GM15510 (cell line): ENCODE results near the gene CTDP1.

Experiments used
- POLR2A ChIP-seq: IDR thresholded peaks from 3 replicates; pipeline ENCODE4 v1.6.1; 2011; ENCODE audit warnings: borderline replicate concordance; ENCODE audit not compliant: insufficient read length; ENCODE audit errors: extremely low read depth

CTDP1 gene

DNA sequence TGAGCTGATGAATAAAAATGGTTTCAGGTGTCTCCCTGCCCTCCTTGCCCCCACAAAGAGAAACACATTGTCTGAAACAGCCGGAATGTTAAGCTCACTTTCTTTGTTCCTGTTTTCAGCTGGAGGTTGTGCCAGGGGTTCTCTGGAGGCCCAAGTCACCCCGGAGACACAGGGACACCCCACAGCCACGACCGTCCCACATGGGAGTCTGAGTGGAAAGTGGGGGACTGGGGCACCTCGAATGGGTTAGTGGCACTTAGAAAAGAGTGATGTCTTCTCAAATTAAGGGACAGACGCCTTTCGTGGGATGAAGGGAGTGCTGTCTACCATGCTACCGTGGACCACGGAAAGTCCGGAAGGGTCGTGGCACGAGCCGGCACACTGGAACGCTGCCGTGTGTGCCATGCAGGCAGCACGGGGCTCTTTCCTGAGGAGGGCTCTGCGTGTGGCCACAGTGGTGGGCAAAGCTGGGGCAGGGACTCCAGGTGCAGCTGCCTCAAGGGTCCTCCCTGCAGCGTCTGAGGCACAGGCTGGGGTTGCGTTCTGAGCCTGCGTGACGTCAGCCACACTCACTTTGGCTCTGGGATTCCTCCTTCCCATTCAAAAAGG, 39.4 kb upstream of the CTDP1 start:
- no peak for TF ChIP-seq POLR2A

DNA sequence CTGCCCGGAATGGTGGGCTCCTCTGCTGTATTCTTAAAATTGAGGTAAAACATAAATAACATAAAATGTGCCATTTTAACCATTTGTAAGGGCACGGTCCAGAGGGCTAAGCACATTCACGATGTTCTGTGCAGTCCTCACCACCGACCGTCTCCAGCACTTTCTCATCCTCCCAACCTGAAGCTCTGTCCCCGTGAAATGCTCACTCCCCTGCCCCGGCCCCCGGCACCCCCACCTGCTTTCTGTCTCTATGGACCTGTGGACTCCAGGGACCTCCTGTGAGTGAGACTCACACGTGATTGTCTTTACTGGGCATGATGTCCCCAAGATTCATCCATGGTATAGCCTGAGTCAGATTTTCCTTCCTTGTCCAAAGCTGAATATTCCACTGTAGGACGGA, 38.7 kb upstream of the CTDP1 start:
- TF ChIP-seq POLR2A = no peak

DNA sequence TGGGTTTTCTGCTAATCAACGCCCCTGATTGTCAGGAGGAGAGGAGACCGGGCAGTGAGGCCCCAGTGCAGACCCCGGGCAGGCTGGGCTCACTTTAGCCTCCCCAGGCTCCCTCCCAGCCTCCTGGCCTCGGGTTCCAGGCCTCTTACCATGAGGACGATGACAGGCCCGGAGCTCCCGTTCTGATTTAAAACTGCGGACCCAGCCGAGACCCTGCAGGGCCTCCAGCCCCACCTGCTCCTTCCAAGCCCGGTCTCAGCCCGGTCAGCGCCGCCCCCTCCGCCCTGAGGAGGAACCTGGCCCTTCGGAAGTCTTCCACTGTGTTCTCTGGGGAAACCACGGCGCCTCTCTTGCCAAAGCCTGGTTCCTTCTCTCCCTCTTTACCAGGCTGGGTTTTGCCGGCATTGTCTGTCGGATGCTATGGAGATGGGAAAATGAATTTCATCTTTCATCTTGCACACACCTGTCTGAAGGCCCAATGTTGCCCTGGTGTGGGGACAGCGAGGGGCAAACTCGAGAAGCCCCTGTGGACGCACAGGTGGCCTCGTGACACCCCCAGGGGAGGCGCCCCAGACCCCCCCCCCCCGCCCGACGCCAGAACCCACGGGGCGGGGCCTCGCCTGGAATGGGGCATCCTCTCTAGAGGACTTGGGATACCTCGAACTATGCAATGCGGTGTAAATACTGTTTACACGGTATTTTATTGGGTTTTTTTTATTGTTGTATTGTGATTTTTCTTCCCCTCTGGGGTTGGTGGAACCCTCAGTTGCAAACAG, 37.7 kb upstream of the CTDP1 start:
- no peak for TF ChIP-seq POLR2A

DNA sequence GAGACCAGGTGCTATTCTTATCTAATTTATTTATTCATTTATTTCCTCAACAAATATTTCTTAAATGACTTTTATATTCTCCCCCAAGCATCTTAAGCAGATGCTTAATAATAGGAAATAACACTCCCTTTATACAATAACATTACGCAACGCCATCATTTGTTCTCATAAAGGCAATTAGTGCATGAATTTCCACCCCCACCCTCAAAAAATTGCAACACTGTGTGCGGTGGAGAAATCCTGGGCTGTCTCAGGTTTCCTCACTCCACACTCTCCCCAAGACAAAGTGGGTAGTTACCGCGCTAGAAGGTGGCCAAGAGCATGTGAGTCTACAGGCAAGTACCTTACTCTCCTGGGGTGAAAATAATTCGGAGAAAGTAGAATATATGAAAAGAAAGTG, 37.0 kb upstream of the CTDP1 start:
- TF ChIP-seq POLR2A = no peak

DNA sequence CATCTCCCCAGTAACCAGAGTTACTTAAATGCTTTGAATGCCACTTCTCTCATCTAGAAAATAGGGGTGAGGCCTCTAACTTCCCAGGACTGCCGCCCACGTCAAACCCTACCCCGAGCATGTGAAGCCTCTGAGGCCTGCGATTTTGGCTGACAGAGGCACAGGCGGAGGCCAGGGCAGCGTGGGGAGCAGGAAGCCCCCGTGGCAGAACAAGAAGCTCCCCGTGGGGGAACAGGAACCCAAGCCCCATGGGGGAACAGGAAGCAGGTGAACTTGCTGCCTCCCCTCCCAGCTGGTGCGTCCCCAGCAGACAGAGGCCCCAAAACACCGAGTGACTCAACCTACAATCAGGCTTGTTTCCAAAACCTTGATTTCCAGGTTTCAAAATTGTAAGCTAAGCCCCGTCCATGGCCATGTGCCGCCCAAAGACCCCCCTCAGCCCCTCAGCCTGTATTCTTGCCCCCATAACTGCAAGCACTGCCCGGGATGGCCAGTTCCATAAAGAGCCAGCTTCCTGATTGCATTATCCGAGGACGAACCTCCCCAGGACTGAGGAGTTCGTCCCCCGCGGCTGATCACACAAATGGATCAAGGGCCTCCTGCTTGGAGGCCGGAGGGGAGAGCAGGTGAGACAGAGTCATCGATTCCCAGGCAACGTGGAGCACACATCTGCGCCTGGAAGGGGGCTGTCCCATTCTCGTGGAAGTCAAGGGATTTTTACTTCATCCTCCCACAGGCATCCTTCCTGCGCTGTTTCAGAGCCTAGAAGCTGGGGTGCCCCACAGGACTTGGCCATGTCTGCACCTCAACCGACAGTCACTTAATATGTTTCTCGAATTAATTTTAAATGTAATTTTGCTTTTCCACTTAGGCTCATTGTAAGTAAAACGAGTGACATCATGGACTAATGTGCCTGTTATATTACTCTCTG, 36.3 kb upstream of the CTDP1 start:
- TF ChIP-seq POLR2A = no peak

DNA sequence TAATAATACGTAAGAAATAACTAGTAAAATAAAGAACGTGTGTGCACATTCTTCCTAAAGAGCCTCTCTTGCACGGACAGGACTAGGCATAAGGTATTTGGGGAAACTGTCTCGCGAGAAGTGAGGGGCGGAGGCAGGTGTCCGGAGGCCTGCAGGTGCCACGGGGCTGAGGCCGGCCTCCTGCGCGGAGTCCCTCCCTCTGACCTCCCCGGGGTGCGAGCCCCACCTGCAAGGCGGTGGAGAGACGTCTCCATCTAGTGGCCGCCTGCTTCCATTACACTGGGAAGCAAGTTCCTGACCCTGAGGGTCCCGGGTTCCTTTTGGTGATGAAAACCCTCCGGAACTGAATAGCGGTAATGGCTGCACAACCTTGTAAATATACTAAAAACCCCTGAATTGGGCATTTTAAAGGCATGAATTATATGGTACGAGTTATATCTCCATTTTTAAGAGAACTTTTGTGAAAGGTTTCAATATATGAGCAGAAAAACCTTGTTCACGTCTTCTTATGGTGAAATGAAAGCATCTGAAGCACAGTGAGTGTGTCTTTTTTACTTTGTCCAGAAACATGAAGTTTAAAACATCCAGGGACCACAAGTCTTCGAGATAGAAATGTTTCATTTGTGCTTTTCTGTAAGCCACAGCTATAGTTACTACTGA, 35.5 kb upstream of the CTDP1 start:
- no peak for TF ChIP-seq POLR2A

DNA sequence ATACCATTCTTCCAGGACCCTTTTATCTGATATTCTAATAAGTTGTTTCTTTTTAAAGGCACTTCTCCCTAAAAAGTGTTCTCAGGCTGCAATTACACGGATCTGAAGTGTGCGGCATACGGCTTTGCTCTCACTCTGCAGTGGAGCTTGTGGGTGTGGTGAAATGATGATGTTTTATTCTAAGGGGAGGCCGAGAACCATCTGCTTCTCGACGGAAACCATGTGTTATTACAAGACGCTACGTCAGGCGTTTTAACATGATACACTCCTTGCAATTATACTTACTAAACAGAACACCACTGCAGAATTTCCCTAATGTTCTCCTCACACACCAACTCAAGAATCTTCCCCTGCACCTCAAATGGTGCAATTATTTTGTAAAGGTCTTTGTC, 34.9 kb upstream of the CTDP1 start:
- TF ChIP-seq POLR2A = no peak

DNA sequence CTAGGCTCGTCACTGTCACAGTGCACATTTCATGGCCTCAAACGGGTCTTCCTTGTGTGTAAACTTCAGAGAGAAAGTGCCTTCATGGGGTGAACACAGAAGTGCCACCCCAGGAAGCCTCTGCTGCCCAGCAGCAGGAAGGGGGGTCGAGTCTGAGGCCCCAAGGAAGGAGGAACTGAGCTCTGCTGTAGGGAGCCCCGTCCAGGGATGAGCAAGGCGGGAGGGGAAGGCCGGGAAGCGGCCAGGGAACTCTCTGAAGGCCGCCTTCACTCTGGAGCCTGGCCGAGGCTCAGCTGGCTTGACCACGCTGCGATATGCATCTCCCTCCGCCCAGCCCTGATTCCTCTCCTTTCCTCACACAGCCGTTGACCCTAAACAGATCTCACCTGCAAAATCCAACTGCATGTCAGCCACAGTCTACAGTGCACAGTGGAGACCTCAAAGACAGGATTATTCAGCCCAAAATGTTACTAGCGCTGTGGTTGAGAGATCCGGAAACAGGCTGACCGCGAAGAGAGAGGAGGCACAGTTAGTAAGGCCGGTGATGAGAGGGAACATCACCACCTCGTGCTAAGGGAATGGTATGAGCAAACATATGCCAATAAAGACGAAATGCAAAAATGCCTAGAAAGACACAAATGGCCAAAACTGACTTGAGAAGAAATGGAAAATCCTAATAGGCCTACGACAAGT, 34.2 kb upstream of the CTDP1 start:
- TF ChIP-seq POLR2A = no peak

DNA sequence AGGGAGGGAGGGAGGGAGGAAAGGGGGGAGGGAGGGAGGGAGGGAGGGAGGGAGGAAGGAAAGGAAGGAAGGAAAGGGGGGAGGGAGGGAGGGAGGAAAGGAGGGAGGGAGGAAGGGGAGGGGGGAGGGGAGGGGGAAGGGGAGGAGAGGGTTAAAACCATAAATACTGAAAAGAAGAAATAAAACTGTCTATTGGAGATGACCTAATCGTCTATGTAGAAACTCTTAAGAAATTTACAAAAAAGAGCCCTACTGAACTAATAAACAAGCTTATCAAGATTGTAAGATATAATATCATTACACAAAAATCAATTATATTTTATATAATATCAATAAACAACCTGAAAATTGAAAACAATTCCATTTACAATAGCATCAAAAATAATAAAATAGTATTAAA, 32.3 kb upstream of the CTDP1 start:
- TF ChIP-seq POLR2A = no peak

DNA sequence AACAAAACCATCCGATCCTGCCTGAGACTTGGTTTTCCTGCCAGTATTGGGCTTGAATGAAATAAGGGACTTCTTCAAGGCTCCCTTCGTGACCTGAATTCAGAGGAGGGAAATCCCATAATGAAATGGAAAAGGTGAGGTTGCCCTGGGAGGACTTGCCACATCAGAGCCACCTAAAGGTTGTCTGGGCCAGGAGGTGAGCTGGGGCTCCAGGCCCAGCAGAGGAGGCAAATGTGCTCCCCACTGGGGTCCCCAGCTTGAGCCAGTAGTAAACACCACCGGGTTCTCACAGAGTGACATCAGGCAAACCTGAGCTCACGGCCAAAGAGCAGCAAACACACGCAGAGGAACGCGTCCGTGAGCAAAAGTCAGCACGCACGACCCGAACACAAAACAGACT, 28.6 kb upstream of the CTDP1 start:
- TF ChIP-seq POLR2A = no peak

DNA sequence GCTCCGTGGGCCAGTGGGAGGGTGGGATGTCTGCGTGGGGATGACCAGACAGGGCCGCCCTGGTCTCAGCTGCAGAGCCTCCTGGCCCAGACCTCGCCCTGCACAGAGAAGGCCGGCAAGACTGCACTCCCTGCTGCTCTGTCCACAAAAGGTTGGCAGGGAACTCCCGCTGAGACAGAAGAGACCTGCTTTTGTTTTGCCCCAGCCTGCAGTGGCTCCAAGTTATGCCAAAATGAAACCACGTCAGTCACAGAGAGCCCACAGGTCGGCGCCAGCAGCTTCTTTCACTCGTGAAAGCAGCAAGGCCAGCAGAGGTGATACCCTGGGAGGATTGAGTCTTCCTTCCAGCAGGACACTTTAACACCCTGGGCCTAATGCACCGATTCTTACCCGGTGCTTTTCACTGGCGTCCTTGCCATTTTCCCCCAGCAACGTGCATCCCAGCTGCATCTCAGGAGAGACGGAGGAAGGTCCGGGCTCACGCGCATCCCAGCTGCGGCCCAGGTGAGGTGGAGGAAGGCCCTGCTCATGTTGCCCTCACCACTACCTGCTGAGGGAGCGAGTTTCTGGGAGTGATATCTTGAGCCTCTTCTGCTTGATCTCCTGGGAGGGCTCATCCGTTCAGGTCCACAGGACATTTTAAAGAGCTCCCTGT, 22.1 kb upstream of the CTDP1 start:
- no peak for TF ChIP-seq POLR2A

DNA sequence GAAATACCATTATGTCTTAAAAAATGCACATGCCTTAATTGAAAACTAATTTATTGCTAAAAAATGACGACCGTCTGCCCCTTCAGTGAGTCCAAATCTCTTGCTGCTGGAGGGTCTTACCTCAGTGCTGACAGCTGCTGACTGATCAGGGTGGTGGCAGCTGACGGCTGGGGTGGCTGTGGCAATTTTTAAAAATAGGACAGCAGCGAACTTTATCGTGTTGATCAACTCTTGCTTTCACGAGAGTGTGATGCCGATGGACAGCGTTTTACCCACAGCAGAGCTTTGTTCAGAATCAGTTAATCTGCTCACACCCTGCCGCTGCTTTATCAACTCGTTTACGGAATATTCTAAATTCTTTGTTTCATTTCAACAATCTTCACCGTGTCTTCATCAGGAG, 21.2 kb upstream of the CTDP1 start:
- TF ChIP-seq POLR2A = no peak

DNA sequence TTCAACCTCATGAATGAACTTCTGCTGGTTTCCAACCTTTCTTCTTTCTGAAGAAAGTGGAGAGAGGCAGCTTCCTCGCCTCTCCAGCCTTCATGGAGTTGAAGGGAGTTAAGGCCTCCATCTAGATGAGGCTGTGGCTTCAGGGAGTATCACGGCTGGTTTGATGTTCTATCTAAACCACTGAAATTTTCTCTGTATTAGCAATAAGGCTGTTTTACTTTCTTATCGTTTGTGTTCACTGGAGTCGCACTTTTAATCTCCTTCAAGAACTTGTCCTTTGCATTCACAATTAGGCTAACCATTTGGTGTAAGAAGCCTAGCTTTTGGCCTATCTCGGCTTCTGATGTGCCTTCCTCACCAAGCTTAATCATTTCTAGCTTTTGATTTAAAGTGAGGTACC, 19.9 kb upstream of the CTDP1 start:
- no peak for TF ChIP-seq POLR2A

DNA sequence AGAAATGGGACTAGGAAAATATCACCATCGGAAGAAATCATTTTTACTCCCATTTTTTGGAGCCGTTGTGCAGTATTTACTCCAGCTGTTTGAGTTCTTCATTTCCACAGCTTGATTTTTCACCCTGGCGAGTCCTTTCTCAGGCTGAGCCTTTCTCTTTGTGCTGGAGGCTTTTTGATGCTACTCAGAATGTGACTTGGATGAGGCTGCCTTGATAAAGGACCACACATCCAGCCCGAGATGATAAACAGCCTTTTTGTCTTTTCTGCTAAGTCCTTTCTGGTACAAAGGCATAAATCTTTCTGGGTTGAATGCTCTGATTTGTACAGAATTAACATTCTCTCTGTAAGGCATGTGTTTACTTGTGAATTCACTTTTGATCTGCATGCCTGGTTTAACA, 17.6 kb upstream of the CTDP1 start:
- no peak for TF ChIP-seq POLR2A
